Gastrocnemius medialis (tissue), 4 donors: ENCODE results near the gene GRK4.

ENCODE experiments used
- CTCF ChIP-seq, 5 experiments: fragments of 450-650 bp in 3 of 5; fragments of 200-600 bp in 2 of 5; sonication (generic) in 2 of 5; IDR thresholded peaks in 4 of 5; conservative IDR thresholded peaks in 1 of 5; 1 replicate in 4 of 5; 2 replicates in 1 of 5; pipeline ENCODE4 v1.5.1; 2016 to 2019; ENCODE audit warnings: antibody characterized with exemption in 5 of 5, mild to moderate bottlenecking in 3 of 5, moderate library complexity in 3 of 5
- POLR2A ChIP-seq, 2 donors: fragments of 450-650 bp; IDR thresholded peaks; one replicate each; pipeline ENCODE4 v1.6.1; 2017; ENCODE audit warnings: antibody characterized with exemption in 2 of 2, mild to moderate bottlenecking in 2 of 2, moderate library complexity in 2 of 2

DNA sequence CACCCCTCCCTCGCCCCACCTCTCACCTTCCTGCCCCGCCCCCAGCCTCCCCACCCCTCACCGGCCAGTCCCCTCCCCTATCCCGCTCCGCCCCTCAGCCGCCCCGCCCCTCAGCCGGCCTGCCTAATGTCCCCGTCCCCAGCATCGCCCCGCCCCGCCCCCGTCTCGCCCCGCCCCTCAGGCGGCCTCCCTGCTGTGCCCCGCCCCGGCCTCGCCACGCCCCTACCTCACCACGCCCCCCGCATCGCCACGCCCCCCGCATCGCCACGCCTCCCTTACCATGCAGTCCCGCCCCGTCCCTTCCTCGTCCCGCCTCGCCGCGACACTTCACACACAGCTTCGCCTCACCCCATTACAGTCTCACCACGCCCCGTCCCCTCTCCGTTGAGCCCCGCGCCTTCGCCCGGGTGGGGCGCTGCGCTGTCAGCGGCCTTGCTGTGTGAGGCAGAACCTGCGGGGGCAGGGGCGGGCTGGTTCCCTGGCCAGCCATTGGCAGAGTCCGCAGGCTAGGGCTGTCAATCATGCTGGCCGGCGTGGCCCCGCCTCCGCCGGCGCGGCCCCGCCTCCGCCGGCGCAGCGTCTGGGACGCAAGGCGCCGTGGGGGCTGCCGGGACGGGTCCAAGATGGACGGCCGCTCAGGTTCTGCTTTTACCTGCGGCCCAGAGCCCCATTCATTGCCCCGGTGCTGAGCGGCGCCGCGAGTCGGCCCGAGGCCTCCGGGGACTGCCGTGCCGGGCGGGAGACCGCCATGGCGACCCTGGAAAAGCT, 110.9 kb downstream of the GRK4 start, which contains the start of the genes HTT and HTT-AS:
- TF ChIP-seq CTCF (IDR thresholded peaks at IDR 0.05 in 4 of 5, conservative IDR thresholded peaks at IDR 0.05 in 1 of 5) (no peak), POLR2A (IDR thresholded peaks at IDR 0.05) (peak; percentile 46 to 63)
